T-helper 2 cell treated with Interferon-gamma antibody and Interleukin-4, amounts not matched to agents 5 μg/mL and 100 μg/mL, for 36 hours (primary cell): ENCODE data around the gene ADAMTS17.

Source experiments
- DNase-seq: peaks from one replicate; pipeline ENCODE4 v3.0.0; 2021; ENCODE audit warnings: low spot score
- H3K27ac Mint-ChIP-seq: one replicate; pipeline ENCODE4 v1.8.0; 2021; ENCODE audit warnings: mild to moderate bottlenecking, mixed read lengths
- H3K27me3 Mint-ChIP-seq: one replicate; pipeline ENCODE4 v1.8.0; 2021; ENCODE audit warnings: low read depth, mixed read lengths
- H3K36me3 Mint-ChIP-seq: one replicate; pipeline ENCODE4 v1.8.0; 2021; ENCODE audit warnings: low read depth, mixed read lengths
- H3K4me1 Mint-ChIP-seq: one replicate; pipeline ENCODE4 v1.8.0; 2021; ENCODE audit warnings: low read depth, mixed read lengths
- H3K4me3 Mint-ChIP-seq: one replicate; pipeline ENCODE4 v1.8.0; 2022; ENCODE audit warnings: mild to moderate bottlenecking, moderate library complexity, mixed read lengths
- H3K9me3 Mint-ChIP-seq: one replicate; pipeline ENCODE4 v1.8.0; 2021; ENCODE audit warnings: mixed read lengths

The ADAMTS17 gene

DNA sequence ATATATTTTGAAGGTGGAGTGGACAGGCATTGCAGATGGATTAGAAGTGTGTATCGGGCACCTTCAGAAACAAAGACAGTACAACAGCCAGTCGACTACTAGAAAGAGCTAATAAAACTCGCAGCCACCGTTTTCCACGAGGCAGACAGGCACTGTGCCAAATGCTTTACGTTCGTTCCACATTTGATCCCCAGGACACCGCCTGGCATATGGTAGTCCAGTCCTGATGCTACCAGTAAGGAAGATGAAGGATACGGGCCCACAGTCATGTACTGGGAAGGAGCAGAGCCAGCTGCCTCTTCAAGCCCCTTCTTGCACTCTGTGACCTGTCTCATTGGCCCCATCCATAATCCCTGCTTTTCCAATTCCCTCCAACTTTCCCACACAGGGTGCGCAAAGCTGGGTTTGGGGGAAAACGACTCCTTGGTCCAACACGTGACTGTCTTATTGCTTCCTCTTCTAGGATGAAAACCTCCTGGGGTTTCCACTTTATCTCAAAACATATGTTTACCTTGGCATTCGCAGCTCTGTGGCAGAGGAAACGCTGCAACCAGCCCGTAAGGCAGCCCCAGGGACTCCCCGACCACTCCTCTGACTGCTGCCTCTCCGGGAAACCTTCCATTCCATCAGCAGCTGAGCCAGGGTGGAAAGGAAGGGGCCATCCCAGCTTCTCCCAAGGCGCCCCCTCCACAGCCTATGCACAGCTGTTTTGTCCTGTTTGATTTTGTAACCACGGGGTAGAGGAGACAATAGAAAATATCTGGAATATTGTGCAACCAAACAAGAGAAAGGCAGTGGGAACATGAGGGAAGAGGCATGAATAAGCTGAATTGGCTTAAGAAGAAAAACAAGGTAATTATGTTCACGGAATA, 107.4 kb downstream of the ADAMTS17 start:
- Mint-ChIP-seq H3K4me1 (no peaks in the 10 kb centered on the region), H3K4me3 (no peak overlapping the region), H3K9me3 (no peaks in the 10 kb centered on the region), H3K27ac (no peak overlapping the region), H3K36me3 (no peaks in the 10 kb centered on the region), H3K27me3 (no peaks in the 10 kb centered on the region)
- DNase-seq, result no peak

DNA sequence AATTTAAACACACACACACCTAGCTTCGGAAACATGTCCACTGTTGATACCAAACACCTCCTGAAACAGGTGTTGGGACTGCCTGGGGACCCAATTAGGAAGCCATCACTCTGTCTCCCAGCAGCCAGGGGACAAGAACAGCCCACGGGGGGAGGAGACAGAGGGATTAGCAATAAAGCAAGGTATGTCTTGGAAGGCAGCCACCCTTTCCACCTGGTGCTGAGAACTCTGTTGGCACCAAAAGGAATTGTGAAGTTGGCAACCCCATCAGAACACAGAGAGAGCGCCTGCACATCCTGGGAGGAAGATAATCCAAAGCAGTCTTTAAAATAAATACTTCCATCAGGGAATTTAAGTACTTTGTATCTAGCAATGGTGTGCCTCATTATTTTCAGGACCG, 111.0 kb downstream of the ADAMTS17 start:
- DNase-seq, result no peak
- H3K9me3 Mint-ChIP-seq, result no peaks in the 10 kb centered on the region
- H3K4me3 Mint-ChIP-seq, result no peak overlapping the region
- no peaks in the 10 kb centered on the region for H3K4me1 Mint-ChIP-seq
- no peaks in the 10 kb centered on the region for H3K27me3 Mint-ChIP-seq
- no peaks in the 10 kb centered on the region for H3K36me3 Mint-ChIP-seq
- H3K27ac Mint-ChIP-seq, result no peak overlapping the region

DNA sequence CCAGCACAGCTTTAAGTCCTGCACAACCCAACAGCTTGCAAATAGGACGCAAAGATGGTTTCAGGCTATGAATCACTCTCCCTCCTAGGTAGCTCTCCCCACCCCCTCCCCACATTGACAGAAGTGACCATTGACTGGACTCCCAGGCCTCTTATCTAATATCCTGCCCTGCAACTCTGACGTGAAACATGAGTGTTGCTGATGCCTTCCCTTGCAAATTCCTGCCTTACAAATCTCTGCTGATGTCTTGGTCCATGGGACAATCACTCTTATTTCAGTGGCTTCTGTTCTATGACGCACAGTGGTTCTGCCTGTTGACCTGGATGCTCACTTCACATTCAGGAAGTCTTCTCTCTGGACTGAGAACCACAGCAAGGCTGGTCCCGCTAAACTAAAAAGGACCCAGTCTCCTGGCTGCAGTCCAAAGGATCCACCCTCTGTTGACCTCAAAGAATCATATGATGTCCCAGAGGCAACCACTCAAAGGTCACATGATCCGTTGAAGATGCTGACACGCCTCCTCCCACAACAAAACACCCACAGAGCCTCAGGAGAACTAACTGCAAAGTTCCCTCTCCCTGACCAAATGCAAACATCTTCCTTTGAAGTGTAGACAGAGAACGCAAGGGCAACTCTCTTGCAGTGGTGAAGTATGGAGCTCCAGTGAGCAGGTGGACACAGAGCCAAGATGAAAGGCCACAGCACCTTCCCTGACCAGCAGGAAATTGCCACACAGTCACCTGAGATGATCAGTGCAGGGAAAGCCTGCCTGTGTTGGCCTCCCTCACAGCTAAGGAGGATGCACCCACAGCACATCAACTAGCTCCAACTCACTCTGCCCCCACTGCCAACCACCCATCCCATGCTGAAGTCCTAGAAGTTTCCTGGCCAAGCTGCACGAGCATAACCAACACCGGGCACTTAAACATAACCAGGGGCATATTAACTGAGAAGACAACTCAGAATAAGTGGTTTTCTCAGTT, 112.3 kb downstream of the ADAMTS17 start:
- H3K27ac Mint-ChIP-seq, result no peak overlapping the region
- H3K36me3 Mint-ChIP-seq, result no peaks in the 10 kb centered on the region
- H3K27me3 Mint-ChIP-seq, result no peaks in the 10 kb centered on the region
- no peak for DNase-seq
- no peak overlapping the region for H3K4me3 Mint-ChIP-seq
- H3K4me1 Mint-ChIP-seq, result no peaks in the 10 kb centered on the region
- no peaks in the 10 kb centered on the region for H3K9me3 Mint-ChIP-seq

DNA sequence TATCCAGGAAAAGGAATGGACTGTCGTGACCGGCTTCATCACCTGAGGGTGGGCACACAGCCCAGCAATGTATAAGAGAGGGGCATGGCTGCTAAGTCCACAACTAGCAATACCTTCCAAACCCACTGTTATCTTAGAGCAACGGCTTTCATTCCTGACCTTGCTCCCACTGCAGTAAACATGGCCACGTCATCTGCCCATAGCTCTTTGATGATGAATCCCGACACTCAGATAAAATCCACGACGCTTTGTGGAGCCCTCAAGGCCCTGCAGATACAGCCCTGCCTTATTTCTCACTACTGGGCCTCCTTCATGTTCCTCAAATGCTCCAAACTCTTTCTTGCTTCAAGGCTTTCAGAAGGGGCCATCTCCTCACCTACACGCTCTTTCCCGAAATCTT, 114.0 kb downstream of the ADAMTS17 start:
- DNase-seq, result no peak
- Mint-ChIP-seq H3K27ac (no peak overlapping the region), H3K27me3 (no peaks in the 10 kb centered on the region), H3K4me1 (no peaks in the 10 kb centered on the region), H3K36me3 (no peaks in the 10 kb centered on the region), H3K9me3 (no peaks in the 10 kb centered on the region), H3K4me3 (no peak overlapping the region)

DNA sequence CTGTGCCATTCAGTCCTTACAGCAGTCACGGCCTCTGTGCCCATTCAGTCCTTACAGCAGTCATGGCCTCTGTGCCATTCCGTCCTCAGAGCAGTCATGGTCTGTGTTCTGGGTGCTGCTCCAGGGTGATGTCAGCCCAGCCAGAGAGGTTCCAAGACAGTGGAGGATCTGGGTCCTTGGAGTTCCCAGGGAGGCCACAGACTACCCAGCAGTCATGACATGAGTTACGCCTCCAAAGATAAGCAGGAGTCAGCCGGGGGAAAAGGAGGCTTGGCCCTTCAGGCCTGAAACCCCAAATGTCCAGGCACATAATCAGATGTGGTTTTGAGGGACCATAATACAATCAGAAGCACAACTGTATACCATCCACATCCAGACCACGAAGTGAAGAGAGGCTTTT, 115.7 kb downstream of the ADAMTS17 start:
- no peaks in the 10 kb centered on the region for H3K4me1 Mint-ChIP-seq
- H3K4me3 Mint-ChIP-seq, result no peak overlapping the region
- no peaks in the 10 kb centered on the region for H3K27me3 Mint-ChIP-seq
- DNase-seq, result no peak
- H3K9me3 Mint-ChIP-seq, result no peaks in the 10 kb centered on the region
- no peaks in the 10 kb centered on the region for H3K36me3 Mint-ChIP-seq
- H3K27ac Mint-ChIP-seq, result no peak overlapping the region

DNA sequence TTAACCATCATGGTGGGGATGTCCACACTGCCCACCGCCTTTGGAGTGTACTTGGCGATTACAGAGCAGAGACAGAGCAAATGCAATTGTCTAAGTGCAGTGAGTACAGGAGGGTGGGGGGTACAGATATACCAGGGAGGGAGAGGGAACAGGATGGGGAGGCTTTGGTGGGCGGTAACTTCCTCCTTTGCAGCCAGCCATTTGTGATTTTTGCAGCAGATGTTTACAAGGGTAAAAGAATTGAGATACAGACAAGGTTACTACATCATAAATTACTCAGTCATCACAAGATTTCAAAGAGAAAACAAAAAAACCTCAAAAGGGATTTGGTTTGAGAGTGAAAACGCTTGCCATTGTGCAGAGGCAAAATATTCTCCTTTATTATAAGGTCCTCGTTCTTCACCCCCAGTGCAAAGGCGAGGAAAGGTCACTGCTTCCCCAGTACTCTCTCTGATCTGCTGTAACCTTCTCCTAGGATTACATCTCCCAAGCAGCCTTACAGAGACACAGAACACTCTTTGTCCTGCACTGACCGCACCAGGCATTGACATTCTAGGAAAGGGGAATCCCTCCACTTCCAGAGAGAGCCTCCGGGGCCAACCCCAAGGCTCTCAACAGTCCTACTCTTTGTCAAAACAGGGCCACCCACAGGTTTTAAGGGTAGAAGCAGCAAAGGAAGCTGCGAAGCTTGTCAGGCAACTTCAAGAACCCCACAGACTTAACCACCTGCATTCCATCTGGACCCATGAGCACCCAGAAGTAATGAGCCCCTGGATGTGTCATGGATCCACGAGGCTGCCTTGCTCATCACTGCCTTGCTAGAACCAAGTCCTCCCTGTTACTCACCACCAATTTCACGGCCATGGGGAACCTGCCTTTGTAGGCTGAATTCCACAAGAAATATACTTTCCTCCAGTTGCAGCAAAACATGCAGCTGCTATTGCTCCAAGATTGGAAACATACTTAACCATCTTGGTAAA, 117.3 kb downstream of the ADAMTS17 start:
- Mint-ChIP-seq H3K27ac (no peak overlapping the region), H3K4me3 (no peak overlapping the region)

DNA sequence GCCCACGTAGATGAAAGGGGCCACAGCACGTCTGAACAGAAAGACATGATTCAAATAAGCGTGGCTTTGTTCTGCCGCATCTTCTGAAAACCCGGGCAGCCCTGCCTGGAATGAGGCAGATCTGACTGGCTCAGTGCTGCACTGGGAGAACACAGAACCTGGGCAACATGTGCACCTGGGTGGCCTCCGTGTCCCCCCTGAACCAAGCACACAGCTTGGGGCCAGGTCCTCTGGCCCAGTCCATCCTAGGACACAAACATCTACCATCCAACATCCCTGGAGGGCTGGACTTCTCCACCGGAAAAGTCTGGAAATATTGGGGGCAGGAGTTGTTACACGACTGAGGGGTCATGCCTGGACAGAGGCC, 119.4 kb downstream of the ADAMTS17 start:
- no peaks in the 10 kb centered on the region for H3K27me3 Mint-ChIP-seq
- H3K27ac Mint-ChIP-seq, result no peak overlapping the region
- H3K9me3 Mint-ChIP-seq, result no peaks in the 10 kb centered on the region
- no peaks in the 10 kb centered on the region for H3K4me1 Mint-ChIP-seq
- no peaks in the 10 kb centered on the region for H3K36me3 Mint-ChIP-seq
- DNase-seq, result no peak
- H3K4me3 Mint-ChIP-seq, result no peak overlapping the region

More for the DNA sequence above, 117.3 kb downstream of the ADAMTS17 start:
- Mint-ChIP-seq H3K27me3 (no peaks in the 10 kb centered on the region), H3K4me1 (no peaks in the 10 kb centered on the region), H3K36me3 (no peaks in the 10 kb centered on the region), H3K9me3 (no peaks in the 10 kb centered on the region)
- DNase-seq, result no peak

DNA sequence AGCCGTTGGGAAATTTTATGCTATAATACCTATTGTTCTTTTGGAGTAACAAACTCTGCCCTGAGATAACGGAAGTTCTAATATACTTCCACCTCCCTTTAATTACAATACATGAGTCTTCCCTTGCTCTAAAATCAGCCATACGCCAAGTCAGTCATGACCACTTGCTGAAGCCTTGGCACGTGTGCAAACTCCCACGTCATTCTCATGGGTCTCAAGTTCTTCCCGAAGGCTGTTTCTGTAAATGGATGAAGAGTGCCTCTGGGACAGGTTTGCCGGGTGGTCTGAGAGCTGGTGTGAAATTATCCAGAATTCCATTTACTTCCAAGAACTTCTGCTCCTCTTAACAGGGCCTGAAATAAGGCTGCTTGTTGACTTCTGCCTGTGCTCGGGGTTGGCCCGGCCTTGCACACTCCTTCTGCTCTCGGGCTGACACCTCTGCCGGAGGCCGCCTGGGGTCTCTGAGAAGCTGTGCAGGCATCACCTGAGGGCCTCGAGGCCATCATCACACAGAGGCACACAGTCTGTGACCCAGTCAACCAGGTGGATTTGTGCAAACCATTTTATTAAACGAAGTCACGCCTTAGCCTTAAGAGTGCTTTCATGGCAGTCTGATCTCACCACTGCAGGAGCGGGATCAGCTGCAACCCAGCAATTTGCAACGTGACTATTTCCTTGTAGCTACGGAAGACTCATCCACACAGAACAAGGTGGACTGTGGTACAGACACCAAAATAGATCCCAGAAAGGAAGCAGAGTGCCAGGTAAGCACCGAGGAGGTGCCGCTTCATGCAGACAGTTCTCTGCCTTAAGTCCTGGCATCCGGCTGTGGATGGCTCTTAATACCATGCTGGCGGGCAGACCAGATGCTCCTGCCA, 120.1 kb downstream of the ADAMTS17 start:
- DNase-seq, result no peak
- Mint-ChIP-seq H3K27ac (no peak overlapping the region), H3K4me1 (no peaks in the 10 kb centered on the region), H3K9me3 (no peaks in the 10 kb centered on the region), H3K4me3 (no peak overlapping the region), H3K27me3 (no peaks in the 10 kb centered on the region), H3K36me3 (no peaks in the 10 kb centered on the region)

DNA sequence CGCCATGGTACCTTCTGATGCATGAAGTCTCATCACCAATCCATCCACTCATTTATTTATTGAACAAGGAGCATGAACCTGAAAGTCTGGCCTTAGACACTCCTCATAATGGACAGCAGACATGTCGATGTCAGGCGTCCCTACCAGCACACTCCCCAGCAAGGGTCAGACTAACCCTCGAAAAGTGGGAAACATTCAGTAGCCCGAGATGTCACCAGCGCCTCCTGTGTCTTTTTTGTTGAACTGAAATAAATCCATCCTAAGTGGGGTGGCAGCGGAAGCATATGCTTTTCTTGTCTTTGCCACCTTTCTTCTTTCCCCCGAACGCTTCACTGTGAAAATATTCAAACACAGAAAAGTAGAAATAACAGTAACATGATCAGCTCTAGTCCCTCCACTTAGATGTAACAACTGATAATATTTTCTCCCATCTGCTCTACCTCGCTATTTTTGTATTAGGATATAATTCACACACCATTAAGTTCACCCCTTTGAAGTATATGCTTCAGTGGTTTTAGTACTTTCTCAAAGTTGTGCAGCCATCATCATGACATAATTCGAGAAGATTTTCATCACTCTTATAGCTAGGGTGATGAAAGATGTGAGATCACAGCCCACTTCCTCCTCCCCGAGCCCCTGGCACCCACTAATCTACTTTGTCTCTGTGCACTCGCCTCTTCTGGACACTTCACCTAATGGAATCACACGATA, 121.6 kb downstream of the ADAMTS17 start:
- Mint-ChIP-seq H3K4me3 (no peak overlapping the region), H3K27me3 (no peaks in the 10 kb centered on the region), H3K4me1 (no peaks in the 10 kb centered on the region), H3K9me3 (no peaks in the 10 kb centered on the region), H3K27ac (no peak overlapping the region), H3K36me3 (no peaks in the 10 kb centered on the region)
- no peak for DNase-seq

DNA sequence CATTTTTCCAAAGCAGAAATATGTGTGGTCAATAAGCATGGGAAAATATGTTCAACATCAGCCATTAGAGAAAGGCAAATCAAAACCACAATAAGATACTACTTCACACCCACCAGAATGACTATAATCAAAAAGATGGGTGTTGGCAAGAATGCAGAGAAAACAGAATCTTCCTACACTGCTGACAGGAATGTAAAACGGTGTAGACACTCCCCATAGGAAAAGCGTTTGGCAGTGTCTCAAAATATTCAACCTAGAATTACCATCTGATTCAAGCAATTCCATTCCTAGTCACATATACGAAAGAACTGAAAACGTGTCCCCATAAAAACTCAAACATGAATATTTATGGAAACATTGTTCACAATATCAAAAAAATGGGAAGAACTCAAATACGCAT, 123.3 kb downstream of the ADAMTS17 start:
- Mint-ChIP-seq H3K9me3 (no peaks in the 10 kb centered on the region), H3K27ac (no peak overlapping the region), H3K36me3 (no peaks in the 10 kb centered on the region), H3K4me3 (no peak overlapping the region), H3K27me3 (no peaks in the 10 kb centered on the region), H3K4me1 (no peaks in the 10 kb centered on the region)
- no peak for DNase-seq

DNA sequence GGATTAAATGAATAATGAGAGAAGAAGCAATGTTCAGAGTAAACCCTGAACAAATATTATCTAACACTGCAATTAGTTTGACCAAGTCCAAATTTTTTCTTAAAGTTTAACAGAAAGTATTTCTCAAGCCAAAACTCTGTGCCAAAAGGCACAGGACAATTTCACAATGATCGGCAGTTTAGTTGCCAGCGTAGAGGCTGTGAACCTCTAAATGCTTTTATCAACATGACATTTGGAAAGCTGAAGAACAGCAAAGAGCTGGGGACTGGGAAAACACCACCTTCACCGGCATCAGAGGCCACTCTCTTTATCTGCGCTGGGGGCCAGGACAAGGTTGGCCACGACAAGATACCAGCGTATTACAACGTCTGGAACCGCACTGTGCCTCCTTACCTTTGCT, 125.6 kb downstream of the ADAMTS17 start:
- Mint-ChIP-seq H3K9me3 (no peaks in the 10 kb centered on the region), H3K36me3 (no peaks in the 10 kb centered on the region), H3K4me3 (no peak overlapping the region), H3K4me1 (no peaks in the 10 kb centered on the region), H3K27me3 (no peaks in the 10 kb centered on the region), H3K27ac (no peak overlapping the region)
- DNase-seq, result no peak

DNA sequence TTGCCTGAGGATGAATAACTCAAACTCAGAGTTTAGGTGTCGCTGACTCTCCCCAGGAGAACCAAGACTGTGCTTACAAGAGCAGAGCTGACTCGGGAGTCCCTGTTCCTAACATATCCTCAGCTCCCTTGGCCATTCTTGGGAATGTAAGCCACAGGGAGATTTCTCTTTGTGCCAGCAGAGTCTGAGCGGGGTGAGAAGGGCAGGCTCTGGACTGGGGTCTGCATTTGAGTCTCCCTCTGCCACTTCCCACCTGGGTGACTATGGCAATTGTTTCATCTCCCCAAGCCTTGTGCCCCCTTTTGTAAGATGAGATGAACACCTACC, 126.0 kb downstream of the ADAMTS17 start:
- H3K4me1 Mint-ChIP-seq, result no peaks in the 10 kb centered on the region
- H3K9me3 Mint-ChIP-seq, result no peaks in the 10 kb centered on the region
- H3K4me3 Mint-ChIP-seq, result no peak overlapping the region
- no peaks in the 10 kb centered on the region for H3K27me3 Mint-ChIP-seq
- H3K36me3 Mint-ChIP-seq, result no peaks in the 10 kb centered on the region
- DNase-seq, result no peak
- no peak overlapping the region for H3K27ac Mint-ChIP-seq
